HG03520 (cell line): ENCODE measurements around the gene ARHGEF33.

Experiments
- ATAC-seq: cut with Tn5 transposase; IDR thresholded peaks from one replicate; pipeline ENCODE4 v1.9.1; 2021; ENCODE audit warnings: mild to moderate bottlenecking, moderate library complexity; ENCODE audit not compliant: unreplicated experiment

Gene ARHGEF33

DNA sequence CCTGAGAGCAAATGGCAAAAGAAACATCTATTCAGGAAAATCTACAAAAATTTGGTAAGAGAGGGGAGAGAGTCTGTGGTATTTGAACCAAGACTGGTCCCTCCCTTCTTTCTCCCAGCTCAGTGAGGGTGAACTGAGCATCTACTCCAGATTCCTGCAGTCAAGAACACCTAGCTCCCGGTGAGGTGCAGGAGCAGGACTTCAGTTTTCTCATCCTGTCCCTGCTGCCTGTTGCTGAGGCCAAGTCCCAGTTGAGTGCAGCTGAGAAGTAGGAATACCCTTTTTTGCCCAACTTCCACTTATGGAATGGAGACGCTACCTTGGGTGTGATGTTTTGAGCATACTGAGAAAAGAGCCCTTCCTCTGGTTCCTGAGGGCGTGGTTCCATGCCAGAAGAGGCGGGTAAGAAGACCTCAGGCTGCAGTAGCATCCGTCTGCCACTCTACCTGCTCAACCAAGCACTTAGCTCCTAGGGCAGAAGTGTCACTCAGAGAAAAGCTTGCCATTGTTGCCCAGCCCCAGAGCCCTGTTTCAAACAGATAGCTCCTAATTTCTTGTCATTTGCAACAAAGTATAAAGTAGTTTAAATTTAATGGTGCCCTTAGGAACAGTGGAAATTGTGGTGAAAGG, 118.3 kb downstream of the ARHGEF33 start:
- no peak for ATAC-seq

DNA sequence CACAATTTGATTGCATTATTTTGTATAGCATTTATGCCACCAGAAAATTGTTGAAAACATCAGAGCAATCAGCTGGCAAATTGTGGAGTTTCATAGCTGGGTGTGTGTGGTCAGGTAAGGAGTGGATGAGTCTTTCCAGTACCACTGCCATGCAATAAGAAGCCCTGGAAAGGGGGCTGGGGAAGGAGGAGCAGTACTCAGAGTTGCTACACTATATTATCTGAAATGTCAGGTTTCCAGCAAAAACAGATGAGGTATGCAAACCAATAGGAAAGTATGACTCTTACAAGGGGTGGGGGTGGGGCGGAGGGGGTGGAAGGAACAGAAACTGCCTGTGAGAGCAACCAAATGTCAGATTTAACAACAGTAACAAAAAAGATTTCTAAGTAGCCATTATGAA, 119.0 kb downstream of the ARHGEF33 start:
- ATAC-seq, result no peak

DNA sequence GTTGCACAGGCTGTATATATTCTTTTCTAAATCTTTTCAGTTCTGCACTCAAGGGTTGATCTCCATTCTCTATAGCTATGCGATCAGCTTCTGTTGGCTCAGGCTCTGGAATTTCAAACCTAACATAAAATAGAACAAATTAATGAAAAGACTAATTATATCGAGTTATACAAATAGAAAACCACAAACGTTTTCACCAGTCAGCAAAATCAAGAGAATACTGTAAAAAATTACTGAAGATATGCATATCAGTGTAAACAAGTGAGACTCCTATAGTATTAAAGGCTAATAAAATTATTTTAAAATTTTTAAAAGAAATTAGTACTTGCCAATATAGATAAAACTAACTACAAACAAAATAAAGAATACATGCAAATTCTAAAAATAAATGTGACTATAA, 124.2 kb downstream of the ARHGEF33 start:
- no peak for ATAC-seq

DNA sequence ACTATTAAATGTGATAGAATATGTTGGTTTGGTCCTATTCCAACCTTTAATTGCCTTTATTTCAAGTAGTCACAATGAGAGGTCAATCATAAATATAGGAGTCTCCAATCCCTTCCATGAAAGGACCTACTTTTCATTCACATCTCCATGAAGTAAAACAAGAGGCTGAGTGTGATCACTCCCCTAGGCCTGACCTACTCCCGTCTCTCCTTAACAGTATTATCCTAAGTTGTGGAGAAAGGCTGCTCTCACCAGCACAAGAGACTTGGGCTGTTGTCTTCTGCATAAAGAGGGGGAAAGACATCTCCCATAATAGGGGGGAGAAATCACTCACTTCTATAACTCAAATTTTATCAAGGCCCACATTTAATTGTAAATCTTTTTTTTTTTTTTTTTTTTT, 125.7 kb downstream of the ARHGEF33 start:
- ATAC-seq, result no peak

DNA sequence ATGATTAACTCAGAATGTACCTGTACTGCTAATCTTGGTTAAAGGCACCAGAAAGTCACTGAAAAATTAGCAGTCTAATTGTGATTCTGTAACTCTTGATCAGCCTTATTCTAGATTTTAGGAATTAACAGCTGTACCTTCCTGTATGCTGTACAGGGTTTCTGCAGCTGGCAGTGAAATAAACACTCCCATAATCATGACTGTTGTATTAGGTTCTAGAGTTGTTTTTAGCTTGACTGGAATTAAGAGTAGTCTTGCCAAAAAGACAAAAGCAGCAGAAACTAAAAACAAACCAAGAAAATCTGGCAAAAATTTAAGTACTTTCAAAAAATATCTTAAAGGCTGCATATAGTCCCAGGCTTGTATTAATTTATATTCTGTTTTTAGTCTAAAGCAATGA, 127.7 kb downstream of the ARHGEF33 start:
- ATAC-seq, result no peak

DNA sequence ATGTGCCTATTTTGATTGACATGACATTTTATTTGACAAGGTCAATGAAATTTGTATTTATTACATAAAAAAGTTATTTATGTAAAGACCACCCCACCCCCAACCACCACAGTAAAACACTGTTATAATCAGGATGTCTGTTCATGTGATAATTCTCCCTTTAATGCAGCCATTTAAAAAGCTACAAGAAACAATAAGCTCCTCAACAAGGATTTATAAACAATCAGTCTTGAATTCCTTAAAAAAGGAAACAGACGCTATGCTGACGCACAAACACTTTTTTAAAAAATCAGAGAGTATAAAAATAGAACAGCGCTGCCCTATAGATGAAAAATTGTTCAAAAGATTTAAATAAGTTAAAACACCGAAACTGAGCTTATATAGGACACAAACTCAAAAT, 129.0 kb downstream of the ARHGEF33 start:
- ATAC-seq, result no peak

DNA sequence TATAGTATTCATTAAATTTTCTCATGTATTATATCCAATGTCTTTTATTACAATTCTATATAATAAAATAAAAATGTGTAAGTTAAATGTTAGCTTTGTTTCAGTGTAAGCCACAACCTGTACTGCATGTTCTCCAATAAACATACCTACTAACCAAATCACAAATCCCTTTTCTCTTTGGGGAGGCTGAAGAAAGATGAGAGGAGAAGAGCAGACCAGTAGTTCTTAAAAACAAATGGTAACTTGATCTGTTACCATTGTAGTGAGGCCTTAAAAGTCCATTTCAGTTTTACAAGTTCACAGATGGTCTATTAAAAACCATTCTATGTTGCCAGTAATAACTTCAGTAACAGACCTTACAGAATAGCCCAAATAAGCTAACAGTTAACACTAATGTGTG, 130.7 kb downstream of the ARHGEF33 start:
- no peak for ATAC-seq

DNA sequence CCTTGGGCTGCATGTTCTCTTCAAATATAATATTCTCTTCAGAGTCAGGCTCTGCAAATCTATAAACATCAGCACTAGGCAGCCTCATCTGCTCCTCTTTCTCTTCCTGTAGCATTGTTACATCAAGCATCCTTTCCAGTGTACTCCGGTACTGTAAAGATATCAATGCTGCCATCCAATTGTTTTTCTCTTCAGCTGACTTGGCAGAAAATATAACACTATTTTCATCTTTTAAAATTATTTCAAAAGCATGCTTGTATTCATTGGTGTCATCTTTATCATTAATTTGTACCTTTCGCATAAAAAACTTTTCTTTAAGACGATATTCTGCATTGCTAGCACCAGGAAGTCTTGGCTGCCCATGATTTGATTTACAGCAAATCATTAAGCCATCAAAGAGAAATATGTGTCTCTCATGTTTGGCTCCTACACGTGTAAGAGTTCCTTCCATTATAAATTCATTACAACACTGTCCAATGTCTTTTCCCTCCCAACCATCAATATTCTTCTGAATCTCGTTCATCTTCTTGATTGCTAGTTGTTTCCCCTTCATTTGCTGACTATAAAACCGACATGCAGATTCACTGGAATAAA, 133.1 kb downstream of the ARHGEF33 start:
- no peak for ATAC-seq

DNA sequence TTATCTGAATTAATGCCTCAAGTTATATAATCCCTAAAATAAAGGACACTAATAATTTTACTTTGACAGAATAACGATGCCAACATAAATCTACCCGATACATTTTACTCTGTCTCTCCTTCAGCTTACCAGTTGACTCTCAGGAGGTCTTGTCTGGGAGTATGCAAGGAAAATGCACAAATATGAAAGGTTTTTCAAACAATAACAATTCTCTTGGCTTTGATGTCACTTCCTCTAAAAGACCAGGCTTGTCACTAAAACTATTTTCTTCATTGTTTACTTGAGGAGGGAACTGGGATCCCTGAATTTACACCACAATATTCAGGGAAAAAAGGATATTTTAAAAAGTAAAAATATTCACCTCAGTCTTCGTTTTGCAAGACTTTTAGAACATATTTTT, 134.0 kb downstream of the ARHGEF33 start:
- ATAC-seq, result no peak

DNA sequence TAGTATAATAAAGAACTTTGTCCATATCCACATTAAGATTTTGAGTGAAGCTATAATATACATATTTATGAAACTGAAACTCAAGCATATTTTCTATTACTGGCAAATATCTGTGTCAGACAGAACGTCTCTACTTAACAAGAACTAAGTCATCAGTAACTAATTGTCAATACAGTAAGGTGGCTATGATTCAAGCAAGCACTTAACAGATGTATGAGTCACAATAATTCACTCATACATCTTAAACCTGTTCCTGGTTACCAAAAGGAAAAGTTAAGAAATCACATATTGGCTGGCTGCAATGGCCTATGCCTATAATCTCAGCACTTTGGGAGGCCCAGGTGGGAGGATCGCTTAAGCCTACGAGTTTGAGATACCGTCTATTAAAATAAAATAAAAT, 135.2 kb downstream of the ARHGEF33 start:
- no peak for ATAC-seq
